HG03135 (cell line): Measurements from ENCODE around the gene SPOPL.
A peak's percentile ranks its signal among the peaks of the same experiment; 100 is the strongest.
"Not testable (repeated sequence)": the region's sequence is repeated elsewhere in the genome, so short reads cannot be mapped to it uniquely, and the experiment has no call there.

Experiments used
- ATAC-seq: cut with Tn5 transposase; IDR thresholded peaks from one replicate; pipeline ENCODE4 v1.9.1; 2021; ENCODE audit warnings: mild to moderate bottlenecking, moderate library complexity; ENCODE audit not compliant: unreplicated experiment

SPOPL gene

GRCh38 chr2:138522556-138522955 is 21.0 kb downstream of the SPOPL start:
- peak; percentile 54 for ATAC-seq

GRCh38 chr2:138523018-138523672 is 21.6 kb downstream of the SPOPL start:
- ATAC-seq = peak; percentile 52

GRCh38 chr2:138523673-138524042 is 22.1 kb downstream of the SPOPL start:
- ATAC-seq = not testable (repeated sequence)

- not testable (repeated sequence) for ATAC-seq
These were observed 22.8 kb downstream of the SPOPL start for GRCh38 chr2:138524353-138524752.

- ATAC-seq = no peak
These were observed 30.3 kb downstream of the SPOPL start for GRCh38 chr2:138531913-138532312.

GRCh38 chr2:138534791-138535190 is 33.2 kb downstream of the SPOPL start:
- no peak for ATAC-seq

GRCh38 chr2:138536302-138536701 is 34.7 kb downstream of the SPOPL start:
- ATAC-seq = peak; percentile 62

- peak; percentile 7 for ATAC-seq
These were observed 35.2 kb downstream of the SPOPL start for GRCh38 chr2:138536740-138537139.

GRCh38 chr2:138537170-138537915 is 35.8 kb downstream of the SPOPL start:
- no peak for ATAC-seq

GRCh38 chr2:138544206-138544605 is 42.6 kb downstream of the SPOPL start:
- not testable (repeated sequence) for ATAC-seq

- ATAC-seq = no peak
These were observed 47.2 kb downstream of the SPOPL start for GRCh38 chr2:138548796-138549195.

- no peak for ATAC-seq
These were observed 48.6 kb downstream of the SPOPL start for GRCh38 chr2:138550172-138550571.

- ATAC-seq = no peak
These were observed 49.2 kb downstream of the SPOPL start for GRCh38 chr2:138550670-138551287.

- ATAC-seq = no peak
These were observed 52.6 kb downstream of the SPOPL start for GRCh38 chr2:138554123-138554522.

- ATAC-seq = no peak
These were observed 58.1 kb downstream of the SPOPL start for GRCh38 chr2:138559641-138560040.

GRCh38 chr2:138564586-138565229 is 63.1 kb downstream of the SPOPL start:
- no peak for ATAC-seq

- ATAC-seq = no peak
These were observed 63.6 kb downstream of the SPOPL start for GRCh38 chr2:138565230-138565598.

GRCh38 chr2:138572318-138572717 is 70.7 kb downstream of the SPOPL start:
- ATAC-seq = no peak

- no peak for ATAC-seq
These were observed 75.5 kb downstream of the SPOPL start for GRCh38 chr2:138577066-138577465.

- no peak for ATAC-seq
These were observed 78.0 kb downstream of the SPOPL start for GRCh38 chr2:138579556-138579955.

GRCh38 chr2:138581909-138582308 is 80.3 kb downstream of the SPOPL start:
- no peak for ATAC-seq

- no peak for ATAC-seq
These were observed 88.1 kb downstream of the SPOPL start for GRCh38 chr2:138589663-138590062.
